ENCODE measurements around the gene SOWAHA. TPM values are rescaled to one million over a fixed set of nuclear protein-coding genes. Genes with fewer than 3 reads are reported as not detected.
A peak's percentile ranks its signal among the peaks of the same experiment; 100 is the strongest.

The SOWAHA gene
- total RNA-seq, 2 donors from 2014 or later = 0.13 TPM; not detected in 1

GRCh38 chr5:132848270-132848669 lies 35.2 kb downstream of the SOWAHA start:
- Mint-ChIP-seq H3K4me1 (no peaks in the 10 kb centered on the region), H3K27me3 (ENCODE audit: insufficient read depth) (no peaks in the 10 kb centered on the region), H3K4me3 (no peak overlapping the region), H3K27ac (no peak overlapping the region), H3K36me3 (ENCODE audit: low read depth) (no peaks in the 10 kb centered on the region), H3K9me3 (no peaks in the 10 kb centered on the region)
- Histone ChIP-seq H3K9me3 (ENCODE audit: control insufficient read depth, low read length) (no peaks in the 10 kb centered on the region), H3K9ac (ENCODE audit: extremely low read depth, low read length, poor library complexity, severe bottlenecking) (no peak overlapping the region), H3K27me3 (ENCODE audit: control insufficient read depth, insufficient read depth, low read length, poor library complexity, severe bottlenecking) (no peaks in the 10 kb centered on the region), H3K4me1 (ENCODE audit: control insufficient read depth, insufficient read depth, low read length) (no peaks in the 10 kb centered on the region), H3K4me3 (ENCODE audit: low read length) (no peak overlapping the region), H3K36me3 (ENCODE audit: control insufficient read depth, insufficient read depth, low read length) (no peaks in the 10 kb centered on the region), H3K27ac (ENCODE audit: low read depth, low read length) (no peak overlapping the region)
- peak; percentile 12 for DNase-seq
- no peak for TF ChIP-seq CTCF (conservative IDR thresholded peaks at IDR 0.05)
- WGBS, 2 experiments (ENCODE audit: insufficient coverage in 1 of 2, insufficient read length in 1 of 2) = 92 to 96% methylated on average over 5 to 8 of the region's 8 CpGs

- no peak overlapping the region for H3K27ac Mint-ChIP-seq
- no peaks in the 10 kb centered on the region for H3K36me3 Mint-ChIP-seq (ENCODE audit: low read depth)
- no peaks in the 10 kb centered on the region for H3K36me3 ChIP-seq (ENCODE audit: control insufficient read depth, insufficient read depth, low read length)
- no peaks in the 10 kb centered on the region for H3K4me1 ChIP-seq (ENCODE audit: control insufficient read depth, insufficient read depth, low read length)
- H3K9me3 ChIP-seq (ENCODE audit: control insufficient read depth, low read length) = no peaks in the 10 kb centered on the region
- no peak for DNase-seq
- H3K4me3 ChIP-seq (ENCODE audit: low read length) = no peak overlapping the region
- H3K4me3 Mint-ChIP-seq = no peak overlapping the region
- 80 to 88% methylated on average over 1 of the region's 1 CpG for WGBS, 2 experiments (ENCODE audit: insufficient coverage in 1 of 2, insufficient read length in 1 of 2)
- peaks cover 2% of the 10 kb centered on the region for H3K4me1 Mint-ChIP-seq
- H3K27ac ChIP-seq (ENCODE audit: low read depth, low read length) = no peak overlapping the region
- no peaks in the 10 kb centered on the region for H3K27me3 ChIP-seq (ENCODE audit: control insufficient read depth, insufficient read depth, low read length, poor library complexity, severe bottlenecking)
- no peaks in the 10 kb centered on the region for H3K27me3 Mint-ChIP-seq (ENCODE audit: insufficient read depth)
- H3K9ac ChIP-seq (ENCODE audit: extremely low read depth, low read length, poor library complexity, severe bottlenecking) = no peak overlapping the region
- H3K9me3 Mint-ChIP-seq = no peaks in the 10 kb centered on the region
- TF ChIP-seq CTCF (conservative IDR thresholded peaks at IDR 0.05) = no peak
These were observed 36.2 kb downstream of the SOWAHA start for GRCh38 chr5:132849347-132849746.

GRCh38 chr5:132850066-132850465 lies 37.0 kb downstream of the SOWAHA start:
- Mint-ChIP-seq H3K4me1 (peaks cover 3% of the 10 kb centered on the region), H3K27me3 (ENCODE audit: insufficient read depth) (no peaks in the 10 kb centered on the region), H3K36me3 (ENCODE audit: low read depth) (no peaks in the 10 kb centered on the region), H3K27ac (no peak overlapping the region), H3K4me3 (no peak overlapping the region), H3K9me3 (no peaks in the 10 kb centered on the region)
- no peaks in the 10 kb centered on the region for H3K4me1 ChIP-seq (ENCODE audit: control insufficient read depth, insufficient read depth, low read length)
- no peak overlapping the region for H3K4me3 ChIP-seq (ENCODE audit: low read length)
- no peaks in the 10 kb centered on the region for H3K36me3 ChIP-seq (ENCODE audit: control insufficient read depth, insufficient read depth, low read length)
- TF ChIP-seq CTCF (conservative IDR thresholded peaks at IDR 0.05) = no peak
- no peak overlapping the region for H3K27ac ChIP-seq (ENCODE audit: low read depth, low read length)
- no peak overlapping the region for H3K9ac ChIP-seq (ENCODE audit: extremely low read depth, low read length, poor library complexity, severe bottlenecking)
- peak; percentile 9 for DNase-seq
- H3K27me3 ChIP-seq (ENCODE audit: control insufficient read depth, insufficient read depth, low read length, poor library complexity, severe bottlenecking) = no peaks in the 10 kb centered on the region
- no peaks in the 10 kb centered on the region for H3K9me3 ChIP-seq (ENCODE audit: control insufficient read depth, low read length)
- WGBS, 2 experiments (ENCODE audit: insufficient coverage in 1 of 2, insufficient read length in 1 of 2) = 96 to 100% methylated on average over 1 to 2 of the region's 2 CpGs
